Measurements from ENCODE around the gene PYCARD.

DNA sequence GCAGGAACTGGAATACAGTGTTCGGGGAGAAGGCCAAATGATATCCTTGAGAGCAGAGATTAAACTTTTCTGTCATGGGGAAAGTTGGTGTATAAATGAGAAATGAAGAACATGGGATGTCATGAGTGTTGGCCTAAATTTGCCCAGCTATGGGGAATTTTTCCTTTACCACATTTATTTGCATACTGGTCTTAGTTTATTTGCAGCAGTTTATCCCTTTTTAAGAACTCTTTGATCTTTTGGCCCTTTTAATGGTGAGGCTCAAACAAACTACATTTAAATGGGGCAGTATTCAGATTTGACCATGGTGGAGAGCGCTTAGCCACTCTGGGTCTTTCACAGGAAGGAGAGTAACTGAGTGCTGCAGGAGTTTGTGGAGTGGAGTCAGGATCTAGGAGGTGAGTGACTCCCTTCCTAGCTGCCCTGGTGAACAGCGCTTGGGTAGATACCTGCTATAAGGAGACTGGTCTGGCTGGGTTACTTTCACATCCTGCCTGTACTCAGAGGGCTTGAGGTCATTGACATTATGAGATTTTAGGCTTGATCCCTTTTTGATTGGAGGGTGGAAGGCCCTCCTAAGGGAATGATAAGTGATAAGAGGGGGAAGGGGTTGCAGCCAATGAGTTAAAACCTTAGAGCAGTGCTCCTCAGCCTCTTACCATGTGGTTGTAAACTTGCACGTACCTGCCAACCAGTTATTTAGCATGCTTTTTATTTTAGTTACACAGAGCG, 10.7 kb downstream of the PYCARD start:
- TF ChIP-seq POLR2AphosphoS5 (IDR thresholded peaks at IDR 0.05) (no peak), POLR2A (IDR thresholded peaks at IDR 0.05) (no peak)

Data from breast epithelium (tissue), 3 donors.